ENCODE data around the gene MYMK. TPM values are rescaled to one million over a fixed set of nuclear protein-coding genes. Genes with fewer than 3 reads are reported as not detected.

The MYMK gene
- total RNA-seq, 1 donor from 2014 or later: not detected

- H3K4me3 Mint-ChIP-seq: no peak overlapping the region
- DNase-seq (ENCODE audit: low spot score in 2 of 2, unreplicated experiment in 2 of 2): no peak
- no peaks in the 10 kb centered on the region for H3K9me3 Mint-ChIP-seq
- H3K27me3 Mint-ChIP-seq (ENCODE audit: low read depth): peaks cover 10% of the 10 kb centered on the region
- no peak overlapping the region for H3K27ac Mint-ChIP-seq
- no peak for TF ChIP-seq CTCF (IDR thresholded peaks at IDR 0.05; ENCODE audit: unreplicated experiment)
- H3K4me1 Mint-ChIP-seq: peaks cover 5% of the 10 kb centered on the region
- H3K36me3 Mint-ChIP-seq: peaks cover under 1% of the 10 kb centered on the region
Measured at GRCh38 chr9:133476941-133477340, 47.8 kb downstream of the MYMK start.

- no peak overlapping the region for H3K27ac Mint-ChIP-seq
- no peak for DNase-seq (ENCODE audit: low spot score in 2 of 2, unreplicated experiment in 2 of 2)
- no peaks in the 10 kb centered on the region for H3K9me3 Mint-ChIP-seq
- H3K4me1 Mint-ChIP-seq: peaks cover 5% of the 10 kb centered on the region
- H3K4me3 Mint-ChIP-seq: no peak overlapping the region
- TF ChIP-seq CTCF (IDR thresholded peaks at IDR 0.05; ENCODE audit: unreplicated experiment): no peak
- peaks cover 3% of the 10 kb centered on the region for H3K36me3 Mint-ChIP-seq
- H3K27me3 Mint-ChIP-seq (ENCODE audit: low read depth): peaks cover 8% of the 10 kb centered on the region
Measured at GRCh38 chr9:133476036-133476931, 48.5 kb downstream of the MYMK start.

- Mint-ChIP-seq H3K9me3 (no peaks in the 10 kb centered on the region), H3K4me3 (no peak overlapping the region), H3K36me3 (peaks cover 3% of the 10 kb centered on the region), H3K4me1 (peaks cover 5% of the 10 kb centered on the region), H3K27me3 (ENCODE audit: low read depth) (peaks cover 7% of the 10 kb centered on the region), H3K27ac (no peak overlapping the region)
- no peak for TF ChIP-seq CTCF (IDR thresholded peaks at IDR 0.05; ENCODE audit: unreplicated experiment)
- DNase-seq (ENCODE audit: low spot score in 2 of 2, unreplicated experiment in 2 of 2): no peak
Measured at GRCh38 chr9:133475292-133476012, 49.3 kb downstream of the MYMK start.

- no peak for DNase-seq (ENCODE audit: low spot score in 2 of 2, unreplicated experiment in 2 of 2)
- no peak overlapping the region for H3K27ac Mint-ChIP-seq
- no peak for TF ChIP-seq CTCF (IDR thresholded peaks at IDR 0.05; ENCODE audit: unreplicated experiment)
- H3K27me3 Mint-ChIP-seq (ENCODE audit: low read depth): peaks cover 5% of the 10 kb centered on the region
- peaks cover 3% of the 10 kb centered on the region for H3K36me3 Mint-ChIP-seq
- H3K4me1 Mint-ChIP-seq: peaks cover 4% of the 10 kb centered on the region
- no peaks in the 10 kb centered on the region for H3K9me3 Mint-ChIP-seq
- H3K4me3 Mint-ChIP-seq: no peak overlapping the region
Measured at GRCh38 chr9:133474853-133475252, 49.9 kb downstream of the MYMK start.

- Mint-ChIP-seq H3K4me3 (no peak overlapping the region), H3K9me3 (no peaks in the 10 kb centered on the region), H3K27ac (no peak overlapping the region), H3K36me3 (peaks cover 3% of the 10 kb centered on the region), H3K4me1 (no peaks in the 10 kb centered on the region), H3K27me3 (ENCODE audit: low read depth) (no peaks in the 10 kb centered on the region)
- no peak for TF ChIP-seq CTCF (IDR thresholded peaks at IDR 0.05; ENCODE audit: unreplicated experiment)
- DNase-seq (ENCODE audit: low spot score in 2 of 2, unreplicated experiment in 2 of 2): no peak
Measured at GRCh38 chr9:133474215-133474614, 50.5 kb downstream of the MYMK start.
